ENCODE results near the gene UNC93B1. TPM values are rescaled to one million over a fixed set of nuclear protein-coding genes. Genes with fewer than 3 reads are reported as not detected.

The UNC93B1 gene
- total RNA-seq, 2 experiments from 2014 or later: 12.4 to 13.0 TPM

GRCh38 chr11:68012044-68012842 lies 8.3 kb upstream of the UNC93B1 start:
- H3K27ac Mint-ChIP-seq: no peak overlapping the region
- ATAC-seq (no peak), DNase-seq (no peak)
- ChIA-PET POLR2A (interaction anchor here (0.5 kb wide), 1 partner anchor 10 kb away, joined by 3 read pairs; no protein-coding TSS in a partner anchor), CTCF (no interaction called here)
- no peaks in the 10 kb centered on the region for H3K36me3 Mint-ChIP-seq (ENCODE audit: low read depth)
- H3K9me3 Mint-ChIP-seq: no peaks in the 10 kb centered on the region
- no peak overlapping the region for H3K4me3 Mint-ChIP-seq
- TF ChIP-seq CTCF (IDR thresholded peaks at IDR 0.05): no peak
- peaks cover 8% of the 10 kb centered on the region for H3K4me1 Mint-ChIP-seq (ENCODE audit: low read depth)
- intact Hi-C loops (cut with micrococcal nuclease): no loop called here
- no peaks in the 10 kb centered on the region for H3K27me3 Mint-ChIP-seq

GRCh38 chr11:68011051-68011943 lies 7.4 kb upstream of the UNC93B1 start:
- TF ChIP-seq CTCF (IDR thresholded peaks at IDR 0.05): no peak
- Mint-ChIP-seq H3K36me3 (ENCODE audit: low read depth) (no peaks in the 10 kb centered on the region), H3K4me3 (no peak overlapping the region), H3K27me3 (no peaks in the 10 kb centered on the region), H3K9me3 (no peaks in the 10 kb centered on the region), H3K27ac (no peak overlapping the region), H3K4me1 (ENCODE audit: low read depth) (peaks cover 8% of the 10 kb centered on the region)
- ChIA-PET CTCF (interaction anchor here (1.1 to 1.2 kb wide), 2 partner anchors 25 to 56 kb away, joined by 3 to 4 read pairs; no protein-coding TSS in a partner anchor), POLR2A (interaction anchor here (0.6 to 1.1 kb wide), 2 partner anchors 20 to 42 kb away, joined by 3 read pairs; no protein-coding TSS in a partner anchor)
- ATAC-seq (no peak), DNase-seq (no peak)
- intact Hi-C loops (cut with micrococcal nuclease): no loop called here

GRCh38 chr11:68010090-68011041 lies 6.5 kb upstream of the UNC93B1 start, which contains the start of gene ALDH3B1:
Gene ALDH3B1 (plus strand): TSS chr11:68010327. CDS start chr11:68015298, 4,971 bp downstream.
- CTCF ChIA-PET: interaction anchor here (1.1 to 2.3 kb wide), 3 partner anchors 26 to 195 kb away, joined by 3 to 8 read pairs (median 4); no protein-coding TSS in a partner anchor
- no peak for TF ChIP-seq CTCF (IDR thresholded peaks at IDR 0.05)
- Mint-ChIP-seq H3K9me3 (no peaks in the 10 kb centered on the region), H3K27ac (no peak within 1 kb of the TSS), H3K27me3 (no peaks in the 10 kb centered on the region), H3K4me3 (no peak within 1 kb of the TSS), H3K36me3 (ENCODE audit: low read depth) (no peaks in the 10 kb centered on the region), H3K4me1 (ENCODE audit: low read depth) (peaks cover 8% of the 10 kb centered on the region)
- ATAC-seq (peak; percentile 31), DNase-seq (peak; percentile 20)
- POLR2A ChIA-PET: interaction anchor here (0.6 to 1.1 kb wide), 2 partner anchors 21 to 43 kb away, joined by 3 read pairs; no protein-coding TSS in a partner anchor
- intact Hi-C loops (cut with micrococcal nuclease): no loop called here

GRCh38 chr11:68009391-68010089 lies 5.6 kb upstream of the UNC93B1 start:
- CTCF ChIA-PET: interaction anchor here (0.7 to 2.3 kb wide), 4 partner anchors 15 to 200 kb away, joined by 3 to 8 read pairs (median 4); no protein-coding TSS in a partner anchor
- Mint-ChIP-seq H3K9me3 (no peaks in the 10 kb centered on the region), H3K27ac (no peak overlapping the region), H3K27me3 (no peaks in the 10 kb centered on the region), H3K4me1 (ENCODE audit: low read depth) (peaks cover 10% of the 10 kb centered on the region), H3K4me3 (no peak overlapping the region), H3K36me3 (ENCODE audit: low read depth) (no peaks in the 10 kb centered on the region)
- intact Hi-C loops (cut with micrococcal nuclease): loop anchor here (10.0 kb wide), 1 partner anchor 195 kb away; no protein-coding TSS in a partner anchor
- DNase-seq (peak; percentile 58), ATAC-seq (no peak)
- POLR2A ChIA-PET: interaction anchor here (1.1 kb wide), 1 partner anchor 44 kb away, joined by 3 read pairs; no protein-coding TSS in a partner anchor
- TF ChIP-seq CTCF (IDR thresholded peaks at IDR 0.05): no peak
